GM21825 (cell line): ENCODE measurements around the gene STAT5B.
A peak's percentile ranks its signal among the peaks of the same experiment; 100 is the strongest.

Source experiments
- ATAC-seq: cut with Tn5 transposase; IDR thresholded peaks from one replicate; pipeline ENCODE4 v1.9.1; 2021; ENCODE audit warnings: mild to moderate bottlenecking, moderate library complexity; ENCODE audit not compliant: unreplicated experiment

Gene STAT5B

GRCh38 chr17:42286411-42287221 is 10.4 kb upstream of the STAT5B start:
- no peak for ATAC-seq

DNA sequence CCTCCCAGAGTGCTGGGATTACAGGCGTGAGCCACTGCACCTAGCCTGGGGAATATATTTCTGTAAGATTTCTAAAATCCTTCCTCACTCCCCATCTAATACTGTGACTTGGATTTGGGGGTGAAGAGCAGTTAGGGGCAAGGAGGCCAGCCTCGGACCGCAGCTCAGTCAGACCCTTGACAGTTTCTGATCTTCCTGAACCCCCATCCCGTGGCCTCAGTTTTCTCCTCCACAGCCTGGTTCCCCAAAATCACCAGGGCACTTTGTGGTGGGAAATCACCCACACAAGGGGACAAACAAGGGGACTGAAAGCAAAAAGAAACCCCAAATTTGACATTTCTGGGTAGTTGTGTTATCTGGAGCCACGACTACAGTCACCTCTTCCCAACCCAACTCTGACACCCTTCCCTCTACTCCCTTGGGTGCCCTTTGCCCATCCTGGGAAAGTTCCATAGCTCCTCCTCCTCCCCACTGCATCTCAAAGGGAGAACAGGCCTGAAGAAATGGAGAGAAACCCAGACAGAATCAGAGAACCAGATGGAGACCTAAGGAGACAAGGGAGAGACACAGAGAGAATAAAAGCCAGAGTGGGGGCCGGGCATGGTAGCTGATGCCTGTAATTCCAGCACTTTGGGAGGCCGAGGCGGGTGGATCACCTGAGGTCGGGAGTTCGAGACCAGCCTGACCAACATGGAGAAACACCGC is 9.3 kb upstream of the STAT5B start:
- ATAC-seq, result no peak

GRCh38 chr17:42284566-42284965 is 8.4 kb upstream of the STAT5B start:
- ATAC-seq, result no peak

- no peak for ATAC-seq
These were observed 7.8 kb upstream of the STAT5B start for GRCh38 chr17:42284024-42284369.

GRCh38 chr17:42283241-42284023 is 7.2 kb upstream of the STAT5B start:
- no peak for ATAC-seq

DNA sequence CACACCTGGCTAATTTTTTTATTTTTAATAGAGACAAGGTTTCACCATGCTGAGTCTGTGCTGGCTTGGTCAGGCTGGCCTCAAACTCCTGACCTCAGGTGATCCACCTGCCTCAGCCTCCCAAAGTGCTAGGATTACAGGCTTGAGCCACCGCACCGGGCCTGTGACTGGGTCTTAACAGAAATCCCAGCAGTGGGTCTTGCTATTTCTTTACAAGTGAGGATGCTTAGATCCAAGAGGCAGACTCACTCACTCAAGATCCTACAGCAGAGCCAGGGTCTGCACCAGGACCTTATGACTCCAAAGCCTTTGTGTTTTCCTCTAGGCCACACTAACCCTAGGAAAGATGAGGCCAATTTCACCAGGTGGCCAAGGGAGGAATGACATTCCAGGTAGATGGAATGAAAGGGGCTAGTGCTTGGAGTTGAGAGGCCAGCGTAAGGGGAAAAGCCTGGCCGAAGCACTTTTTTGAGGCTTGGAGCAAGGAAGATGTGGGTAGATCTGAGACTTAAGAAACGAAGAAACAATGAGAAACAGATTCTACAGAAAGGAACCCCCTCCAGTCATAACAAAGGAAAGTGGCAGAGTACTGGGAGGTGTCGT is 6.4 kb upstream of the STAT5B start:
- no peak for ATAC-seq

DNA sequence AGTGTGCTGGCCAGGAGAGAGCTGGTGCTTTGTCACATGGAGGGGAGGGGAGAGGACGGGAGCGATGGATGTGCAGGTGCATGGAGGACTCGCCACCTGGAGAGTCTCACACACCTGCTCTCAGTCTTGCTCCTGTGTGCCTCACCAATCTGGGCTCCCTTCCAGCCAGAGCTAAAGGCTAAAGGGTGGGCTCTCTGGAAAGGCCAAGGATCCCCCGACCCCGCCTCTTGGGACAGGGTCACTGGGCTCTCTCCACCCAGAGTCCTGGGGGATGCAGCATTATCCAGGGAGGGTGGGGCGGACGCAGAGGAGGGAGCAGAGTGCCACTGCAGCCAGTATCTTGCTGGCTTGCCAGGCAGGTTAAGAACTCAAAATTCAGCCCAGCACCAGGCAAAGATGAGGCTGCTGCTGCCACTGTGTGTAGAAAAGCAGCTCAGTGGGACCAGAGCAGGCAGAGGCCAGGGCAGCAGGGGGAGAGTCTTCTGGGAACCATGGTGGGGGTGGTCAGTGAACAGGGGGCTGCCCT is 5.4 kb upstream of the STAT5B start:
- no peak for ATAC-seq

- ATAC-seq, result no peak
These were observed 3.8 kb upstream of the STAT5B start for GRCh38 chr17:42279776-42280630.

DNA sequence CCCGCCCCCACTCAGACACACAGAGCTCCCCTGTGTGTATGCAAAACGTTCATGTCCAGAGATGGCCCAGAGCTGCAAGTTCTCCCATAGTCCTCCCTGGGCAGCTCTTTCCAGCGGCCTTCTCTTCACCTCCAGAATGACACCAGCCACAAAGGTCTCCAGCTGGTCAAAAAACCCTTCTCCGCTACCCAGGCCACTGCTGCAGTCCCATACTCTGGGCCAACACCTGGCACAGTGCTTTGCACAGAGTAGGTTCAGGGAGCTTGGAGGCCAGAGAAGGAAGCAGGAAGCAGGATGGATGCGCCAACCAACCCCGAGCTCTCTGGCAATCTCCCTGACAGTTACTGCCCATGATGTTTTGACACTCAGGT is 1.1 kb upstream of the STAT5B start:
- no peak for ATAC-seq

GRCh38 chr17:42276609-42277341 is 584 bp upstream of the STAT5B start:
- peak; percentile 18 for ATAC-seq

DNA sequence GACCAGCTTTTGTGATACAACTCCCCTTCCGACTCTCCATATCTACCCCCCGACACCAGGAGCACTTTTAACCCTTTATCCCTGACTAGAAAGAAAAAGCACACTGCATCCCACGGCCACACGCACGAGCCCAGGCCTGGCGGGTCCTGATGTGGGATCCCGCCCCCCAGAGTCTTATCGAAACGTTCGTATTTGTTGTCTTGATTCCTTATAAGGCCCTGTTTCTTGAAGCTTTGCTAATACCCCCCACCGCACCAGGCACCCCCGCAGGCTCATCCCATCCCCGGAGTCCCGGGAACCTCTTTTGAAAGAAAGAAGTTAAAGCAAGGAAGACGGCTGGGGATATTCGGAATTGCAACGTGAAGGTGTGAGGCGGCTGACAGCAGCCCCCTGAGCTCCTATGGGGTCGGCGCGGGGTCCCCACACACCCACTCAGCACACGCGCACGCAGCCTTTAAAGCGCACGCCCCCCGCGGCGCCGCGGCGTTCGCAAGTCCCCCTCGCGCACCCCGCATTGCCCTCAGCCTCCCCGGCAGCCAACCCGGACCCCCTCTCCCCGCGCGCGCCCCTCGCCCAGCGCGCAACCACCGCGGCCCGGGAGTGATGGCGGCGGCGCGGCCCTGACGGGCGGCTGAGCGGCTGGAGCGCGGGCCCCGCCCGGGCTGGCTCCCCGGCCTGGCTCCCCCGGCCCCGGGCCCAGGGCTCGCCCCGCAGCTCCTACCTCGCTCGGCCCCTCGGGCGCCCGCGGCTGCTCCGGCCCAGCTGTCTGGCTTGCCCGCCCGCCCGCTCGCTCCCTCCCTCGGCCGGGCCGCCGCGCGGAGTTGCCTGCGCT is 448 bp downstream of the STAT5B start:
- peak; percentile 35 for ATAC-seq

- ATAC-seq, result no peak
These were observed 1.2 kb downstream of the STAT5B start for GRCh38 chr17:42274812-42275526.

DNA sequence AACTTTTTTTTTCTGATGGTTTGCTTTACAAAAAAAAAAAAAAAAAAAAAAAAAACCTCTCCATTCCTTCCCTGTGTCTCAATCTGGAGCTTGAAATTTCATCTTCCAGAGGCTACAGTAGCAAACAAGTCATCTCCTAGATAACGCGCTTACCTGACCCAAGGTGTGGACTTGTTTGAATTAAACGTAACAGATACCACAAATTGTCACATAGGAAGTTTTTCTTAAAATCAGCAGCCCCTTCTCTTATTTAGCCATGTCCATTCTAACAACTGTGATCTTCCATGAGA is 2.0 kb downstream of the STAT5B start:
- ATAC-seq, result no peak

DNA sequence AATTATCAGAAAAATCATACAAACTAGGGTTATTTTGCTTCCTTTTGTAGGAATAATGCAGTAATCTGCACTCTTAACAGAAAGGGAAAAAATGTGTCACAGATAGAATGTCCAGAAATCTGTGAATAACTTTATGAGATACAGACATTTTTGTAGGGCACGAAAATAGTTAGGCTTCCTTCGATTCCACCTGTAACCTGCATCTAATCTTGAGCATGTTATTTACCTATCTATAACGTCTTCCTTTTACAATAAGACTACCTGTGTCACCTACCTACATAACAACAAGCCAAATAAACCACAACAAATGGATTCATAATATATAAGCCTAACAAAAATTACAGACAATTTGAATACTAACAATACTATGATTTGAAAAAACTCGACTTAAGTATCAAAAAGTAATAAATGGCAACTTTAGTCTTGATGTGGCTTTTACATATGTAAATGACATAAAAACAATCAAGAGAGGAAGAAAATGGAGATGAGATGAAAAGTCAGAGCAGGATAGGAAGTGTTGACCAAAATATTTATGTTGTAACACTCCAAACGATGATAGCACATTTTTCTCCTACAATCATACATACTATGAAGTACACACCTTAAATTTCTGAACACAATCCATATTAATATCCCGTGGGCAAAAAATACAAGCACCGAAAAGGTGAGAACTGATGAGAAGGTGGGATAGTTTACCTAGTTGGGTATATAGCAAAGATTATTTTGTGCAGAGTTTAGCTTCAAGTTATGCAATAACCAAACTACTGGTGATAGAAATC is 2.5 kb downstream of the STAT5B start:
- ATAC-seq, result no peak

GRCh38 chr17:42272162-42272907 is 3.9 kb downstream of the STAT5B start:
- ATAC-seq, result no peak

DNA sequence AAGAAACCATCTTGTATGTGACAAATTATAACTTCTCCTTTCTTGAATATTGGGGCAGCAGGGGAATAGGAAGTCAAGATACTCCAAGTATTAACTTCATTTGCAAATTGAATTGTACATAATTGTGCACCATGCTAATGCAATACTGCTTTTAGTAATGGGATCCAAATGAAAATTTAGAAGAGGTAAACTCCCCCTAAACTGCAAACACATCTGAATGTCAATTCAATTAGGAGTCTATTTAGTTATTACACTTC is 4.5 kb downstream of the STAT5B start:
- ATAC-seq, result no peak
